Measurements from ENCODE around the gene DDOST. TPM values are rescaled to one million over a fixed set of nuclear protein-coding genes. Genes with fewer than 3 reads are reported as not detected.

DDOST gene
- total RNA-seq, 1 donor from 2014 or later, result 273 TPM

- H3K4me3 Mint-ChIP-seq (ENCODE audit: low read depth), result no peak overlapping the region
- TF ChIP-seq CTCF (IDR thresholded peaks at IDR 0.05; ENCODE audit: unreplicated experiment), result no peak
- DNase-seq (ENCODE audit: low spot score, unreplicated experiment), result no peak
- H3K27ac Mint-ChIP-seq, result no peak overlapping the region
- H3K27me3 Mint-ChIP-seq, result peaks cover 15% of the 10 kb centered on the region
- H3K36me3 Mint-ChIP-seq (ENCODE audit: insufficient read depth), result no peaks in the 10 kb centered on the region
- H3K4me1 Mint-ChIP-seq (ENCODE audit: low read depth), result no peaks in the 10 kb centered on the region
- H3K9me3 Mint-ChIP-seq (ENCODE audit: low read depth), result no peaks in the 10 kb centered on the region
Observed at GRCh38 chr1:20626524-20626923, 34.6 kb downstream of the DDOST start.

- no peak for DNase-seq (ENCODE audit: low spot score, unreplicated experiment)
- no peaks in the 10 kb centered on the region for H3K9me3 Mint-ChIP-seq (ENCODE audit: low read depth)
- TF ChIP-seq CTCF (IDR thresholded peaks at IDR 0.05; ENCODE audit: unreplicated experiment), result no peak
- no peak overlapping the region for H3K4me3 Mint-ChIP-seq (ENCODE audit: low read depth)
- H3K4me1 Mint-ChIP-seq (ENCODE audit: low read depth), result no peaks in the 10 kb centered on the region
- no peak overlapping the region for H3K27ac Mint-ChIP-seq
- H3K27me3 Mint-ChIP-seq, result peaks cover 15% of the 10 kb centered on the region
- no peaks in the 10 kb centered on the region for H3K36me3 Mint-ChIP-seq (ENCODE audit: insufficient read depth)
Observed at GRCh38 chr1:20626098-20626427, 35.1 kb downstream of the DDOST start.

- no peak for DNase-seq (ENCODE audit: low spot score, unreplicated experiment)
- Mint-ChIP-seq H3K27me3 (peaks cover 15% of the 10 kb centered on the region), H3K4me1 (ENCODE audit: low read depth) (no peaks in the 10 kb centered on the region), H3K4me3 (ENCODE audit: low read depth) (no peak overlapping the region), H3K27ac (no peak overlapping the region), H3K9me3 (ENCODE audit: low read depth) (no peaks in the 10 kb centered on the region), H3K36me3 (ENCODE audit: insufficient read depth) (no peaks in the 10 kb centered on the region)
- TF ChIP-seq CTCF (IDR thresholded peaks at IDR 0.05; ENCODE audit: unreplicated experiment), result no peak
Observed at GRCh38 chr1:20625176-20626097, 35.7 kb downstream of the DDOST start.

GRCh38 chr1:20624709-20625108, 36.5 kb downstream of the DDOST start:
- no peak for DNase-seq (ENCODE audit: low spot score, unreplicated experiment)
- no peak for TF ChIP-seq CTCF (IDR thresholded peaks at IDR 0.05; ENCODE audit: unreplicated experiment)
- no peaks in the 10 kb centered on the region for H3K9me3 Mint-ChIP-seq (ENCODE audit: low read depth)
- H3K27ac Mint-ChIP-seq, result no peak overlapping the region
- no peaks in the 10 kb centered on the region for H3K36me3 Mint-ChIP-seq (ENCODE audit: insufficient read depth)
- H3K4me1 Mint-ChIP-seq (ENCODE audit: low read depth), result no peaks in the 10 kb centered on the region
- H3K4me3 Mint-ChIP-seq (ENCODE audit: low read depth), result no peak overlapping the region
- peaks cover 15% of the 10 kb centered on the region for H3K27me3 Mint-ChIP-seq

GRCh38 chr1:20621012-20621411, 40.2 kb downstream of the DDOST start:
- H3K9me3 Mint-ChIP-seq (ENCODE audit: low read depth), result no peaks in the 10 kb centered on the region
- TF ChIP-seq CTCF (IDR thresholded peaks at IDR 0.05; ENCODE audit: unreplicated experiment), result no peak
- peaks cover 16% of the 10 kb centered on the region for H3K27me3 Mint-ChIP-seq
- H3K4me1 Mint-ChIP-seq (ENCODE audit: low read depth), result no peaks in the 10 kb centered on the region
- H3K36me3 Mint-ChIP-seq (ENCODE audit: insufficient read depth), result no peaks in the 10 kb centered on the region
- H3K4me3 Mint-ChIP-seq (ENCODE audit: low read depth), result no peak overlapping the region
- no peak for DNase-seq (ENCODE audit: low spot score, unreplicated experiment)
- no peak overlapping the region for H3K27ac Mint-ChIP-seq
